Colonic mucosa (tissue), 4 donors: ENCODE measurements around the gene SMC6. TPM values are rescaled to one million over a fixed set of nuclear protein-coding genes. Genes with fewer than 3 reads are reported as not detected.

Source experiments
- DNase-seq: peaks from one replicate; pipeline ENCODE4 v3.0.0-alpha.2; 2020
- H3K27ac ChIP-seq: fragments of 200-600 bp; one replicate; pipeline ENCODE4 v1.8.0; 2021
- H3K27me3 ChIP-seq: fragments of 200-600 bp; one replicate; pipeline ENCODE4 v1.8.0; 2021
- H3K36me3 ChIP-seq: fragments of 200-600 bp; one replicate; pipeline ENCODE4 v1.8.0; 2021
- H3K4me1 ChIP-seq: fragments of 200-600 bp; one replicate; pipeline ENCODE4 v1.8.0; 2021; ENCODE audit warnings: mild to moderate bottlenecking
- H3K4me3 ChIP-seq: fragments of 200-600 bp; one replicate; pipeline ENCODE4 v1.8.0; 2021
- H3K9ac ChIP-seq, 2 donors: one replicate each; pipeline ENCODE4 v1.7.0; 2013; ENCODE audit warnings: control low read depth in 2 of 2, low read depth in 2 of 2, low read length in 2 of 2
- H3K9me3 ChIP-seq: fragments of 200-600 bp; one replicate; pipeline ENCODE4 v1.8.0; 2021
- intact Hi-C: fragments of 100-400 bp; cut with DNase I; formaldehyde crosslinking; loops from one replicate; pipeline ENCODE4 v1.14.1; 2022
- total RNA-seq, 2 donors: library from RNA; stranded (reverse); fragmentation: NEBNext Ultra II Directional in 1 of 2; extraction: Animal tissue kit (Norgen Biotek cat#: 25700) in 1 of 2; gene quantifications; one replicate each; pipeline ENCODE4 v1.2.1, GENCODE V29; 2021
- TF ChIP-seq, protein P1 (sequence below): fragments of 200-600 bp; IDR thresholded peaks from one replicate; pipeline ENCODE4 v1.8.0; 2022; ENCODE audit warnings: antibody characterized with exemption, mild to moderate bottlenecking
- donor health status: healthy.
- donor health status: DM: no; HTN: no; CAD: no.
- donor health status: DM: no; HTN: no; CAD: no.

Gene SMC6
- total RNA-seq, 2 donors from 2014 or later = 23.3 to 25.2 TPM

DNA sequence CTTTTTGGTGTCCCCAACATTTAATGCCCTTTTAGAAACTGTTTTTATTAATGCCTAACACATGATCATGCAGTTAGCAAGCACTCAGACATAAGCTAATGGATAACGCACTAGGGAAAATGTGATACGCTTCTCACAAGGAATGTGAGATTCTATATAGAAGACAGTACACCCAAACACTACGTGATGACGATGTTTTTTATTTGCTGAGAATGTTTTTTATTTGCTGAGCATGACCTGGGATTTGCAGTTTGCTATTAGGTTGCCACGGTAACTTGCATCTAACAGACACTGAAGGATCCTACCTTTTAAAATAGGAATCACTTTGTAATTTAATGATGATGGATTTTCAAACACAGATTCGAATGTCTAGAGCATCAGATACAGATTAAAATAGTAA lies 4.9 kb downstream of the SMC6 start:
- Histone ChIP-seq H3K9ac (no peak overlapping the region), H3K27ac (no peak overlapping the region), H3K36me3 (no peaks in the 10 kb centered on the region), H3K27me3 (no peaks in the 10 kb centered on the region), H3K4me3 (no peak overlapping the region), H3K4me1 (no peaks in the 10 kb centered on the region), H3K9me3 (no peaks in the 10 kb centered on the region)
- no peak for DNase-seq
- intact Hi-C loops = no loop called here
- TF ChIP-seq, protein P1, sequence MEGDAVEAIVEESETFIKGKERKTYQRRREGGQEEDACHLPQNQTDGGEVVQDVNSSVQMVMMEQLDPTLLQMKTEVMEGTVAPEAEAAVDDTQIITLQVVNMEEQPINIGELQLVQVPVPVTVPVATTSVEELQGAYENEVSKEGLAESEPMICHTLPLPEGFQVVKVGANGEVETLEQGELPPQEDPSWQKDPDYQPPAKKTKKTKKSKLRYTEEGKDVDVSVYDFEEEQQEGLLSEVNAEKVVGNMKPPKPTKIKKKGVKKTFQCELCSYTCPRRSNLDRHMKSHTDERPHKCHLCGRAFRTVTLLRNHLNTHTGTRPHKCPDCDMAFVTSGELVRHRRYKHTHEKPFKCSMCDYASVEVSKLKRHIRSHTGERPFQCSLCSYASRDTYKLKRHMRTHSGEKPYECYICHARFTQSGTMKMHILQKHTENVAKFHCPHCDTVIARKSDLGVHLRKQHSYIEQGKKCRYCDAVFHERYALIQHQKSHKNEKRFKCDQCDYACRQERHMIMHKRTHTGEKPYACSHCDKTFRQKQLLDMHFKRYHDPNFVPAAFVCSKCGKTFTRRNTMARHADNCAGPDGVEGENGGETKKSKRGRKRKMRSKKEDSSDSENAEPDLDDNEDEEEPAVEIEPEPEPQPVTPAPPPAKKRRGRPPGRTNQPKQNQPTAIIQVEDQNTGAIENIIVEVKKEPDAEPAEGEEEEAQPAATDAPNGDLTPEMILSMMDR = no peak

DNA sequence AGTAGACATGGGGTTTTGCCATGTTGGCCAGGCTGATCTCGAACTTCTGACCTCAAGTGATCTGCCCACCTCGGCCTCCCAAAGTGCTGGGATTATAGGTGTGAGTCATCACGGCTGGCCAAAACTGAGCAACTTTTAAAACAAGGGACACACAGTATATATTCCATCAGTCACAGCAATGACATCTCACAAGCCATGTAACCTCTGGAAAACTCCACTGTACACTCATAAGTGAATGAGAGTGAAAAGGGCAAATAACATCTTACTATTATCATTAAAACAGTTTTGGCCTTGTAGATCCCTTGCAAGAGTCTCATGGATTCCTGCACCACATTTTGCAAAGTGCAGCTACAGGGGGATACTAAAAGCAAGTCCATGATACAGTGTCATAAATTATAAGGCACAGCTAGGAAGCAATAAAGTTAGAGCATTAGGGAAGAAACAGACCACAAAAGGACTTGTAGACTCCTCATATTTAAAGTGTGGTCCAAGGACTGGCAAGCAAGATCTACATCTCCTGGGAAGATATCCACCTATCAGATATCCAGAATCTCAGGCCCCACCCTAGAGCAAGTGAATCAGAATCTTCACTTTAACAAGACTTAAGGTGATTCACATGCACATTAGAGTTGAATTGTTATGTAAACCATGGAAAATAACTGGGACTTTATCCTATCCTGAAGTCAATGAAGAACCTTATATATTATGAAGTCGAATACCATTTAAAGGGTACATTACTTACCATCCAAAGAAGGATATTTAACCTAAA lies 5.7 kb downstream of the SMC6 start:
- Histone ChIP-seq H3K4me3 (no peak overlapping the region), H3K9ac (no peak overlapping the region), H3K27me3 (no peaks in the 10 kb centered on the region), H3K4me1 (no peaks in the 10 kb centered on the region), H3K9me3 (no peaks in the 10 kb centered on the region), H3K36me3 (no peaks in the 10 kb centered on the region), H3K27ac (no peak overlapping the region)
- intact Hi-C loops = no loop called here
- TF ChIP-seq, protein P1 = no peak
- no peak for DNase-seq

DNA sequence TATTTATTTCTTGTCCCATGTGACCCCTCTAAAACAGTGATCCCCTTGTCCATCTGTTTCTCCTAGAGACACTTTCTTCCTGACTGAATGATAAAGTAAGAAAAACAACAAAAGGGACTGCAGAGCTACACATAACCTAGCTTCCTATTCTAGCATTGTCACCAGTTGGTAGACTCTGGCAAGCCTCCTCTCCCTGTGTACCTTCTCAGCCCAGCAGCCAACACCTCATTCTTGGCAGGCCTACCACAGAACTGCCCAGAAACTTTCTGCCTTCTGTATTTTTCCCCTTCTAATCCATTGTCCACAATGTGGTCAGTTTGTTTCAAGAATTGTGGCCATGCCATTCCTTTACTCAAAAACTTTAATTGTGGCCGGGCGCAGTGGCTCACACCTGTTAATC lies 13.4 kb downstream of the SMC6 start:
- Histone ChIP-seq H3K27me3 (no peaks in the 10 kb centered on the region), H3K9ac (no peak overlapping the region), H3K4me1 (no peaks in the 10 kb centered on the region), H3K27ac (no peak overlapping the region), H3K4me3 (no peak overlapping the region), H3K36me3 (peaks cover 6% of the 10 kb centered on the region), H3K9me3 (no peaks in the 10 kb centered on the region)
- DNase-seq = no peak
- TF ChIP-seq, protein P1 = no peak
- intact Hi-C loops = no loop called here

DNA sequence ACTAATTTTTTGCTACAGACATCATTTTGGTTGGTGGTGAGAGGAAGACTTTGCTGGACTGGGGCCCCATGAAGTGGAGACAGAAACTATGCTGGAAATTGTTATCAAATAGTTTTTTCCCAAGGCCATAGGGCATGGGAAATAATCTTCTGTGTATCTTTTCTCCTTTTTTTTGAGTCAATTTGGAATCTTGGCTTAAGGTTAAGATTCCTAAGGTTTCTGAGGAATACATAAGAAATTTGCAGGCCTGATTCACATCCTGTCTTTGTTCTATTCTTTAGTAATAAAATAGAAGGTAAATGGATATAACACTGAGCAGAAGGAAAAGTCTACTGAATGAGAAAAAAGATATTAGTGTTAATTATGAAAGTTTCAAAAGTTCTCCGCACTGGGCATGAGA lies 16.6 kb downstream of the SMC6 start:
- H3K36me3 ChIP-seq = peaks cover 16% of the 10 kb centered on the region
- TF ChIP-seq, protein P1 = no peak
- no peak overlapping the region for H3K9ac ChIP-seq

DNA sequence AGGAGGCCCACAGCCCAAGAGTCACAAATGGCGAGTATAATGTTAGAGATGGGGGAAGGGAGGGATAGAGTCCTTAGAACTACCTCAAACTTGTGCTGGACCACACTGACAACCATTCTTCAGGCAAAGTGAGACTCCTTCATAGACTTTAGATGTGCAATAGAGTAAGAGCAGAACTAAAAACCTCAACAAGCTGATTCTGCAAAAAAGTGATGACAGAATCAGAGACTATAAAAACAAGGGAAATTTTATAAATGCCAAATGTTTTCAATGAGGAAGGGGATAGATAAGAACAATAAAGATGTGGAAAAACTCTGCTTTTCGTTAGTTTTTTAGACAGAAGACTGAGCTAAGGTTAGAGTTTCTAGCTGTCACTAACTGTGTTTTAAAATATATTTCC lies 17.7 kb downstream of the SMC6 start:
- intact Hi-C loops = no loop called here
- Histone ChIP-seq H3K27me3 (no peaks in the 10 kb centered on the region), H3K9me3 (no peaks in the 10 kb centered on the region), H3K36me3 (peaks cover 16% of the 10 kb centered on the region), H3K9ac (no peak overlapping the region), H3K4me1 (no peaks in the 10 kb centered on the region), H3K27ac (no peak overlapping the region), H3K4me3 (no peak overlapping the region)
- TF ChIP-seq, protein P1 = no peak
- DNase-seq = no peak

More for the DNA sequence above, 16.6 kb downstream of the SMC6 start:
- Histone ChIP-seq H3K9me3 (no peaks in the 10 kb centered on the region), H3K27ac (no peak overlapping the region), H3K4me1 (no peaks in the 10 kb centered on the region), H3K27me3 (no peaks in the 10 kb centered on the region), H3K4me3 (no peak overlapping the region)
- DNase-seq = no peak
- intact Hi-C loops = no loop called here
